Keratinocyte (primary cell): ENCODE data around the gene PIBF1. TPM values are rescaled to one million over a fixed set of nuclear protein-coding genes. Genes with fewer than 3 reads are reported as not detected.

ENCODE experiments used
- DNase-seq: peaks from one replicate; pipeline ENCODE4 v3.0.0-alpha.2; 2011; ENCODE audit warnings: low read depth, missing footprints, low spot score
- FAIRE-seq: peaks from 2 replicates; lab custom pipeline; 2011; peaks lifted over from hg19 to GRCh38; lab: Jason Lieb, UNC
- H2AFZ ChIP-seq: 2 replicates; pipeline ENCODE4 v1.6.0; 2012; ENCODE audit warnings: low read length, control low read depth, inconsistent platforms; ENCODE audit not compliant: control insufficient read depth
- H3K27ac ChIP-seq: 2 replicates; pipeline ENCODE4 v1.5.1; 2011; ENCODE audit warnings: low read length; ENCODE audit not compliant: control insufficient read depth, insufficient read depth
- H3K27me3 ChIP-seq: 3 replicates; pipeline ENCODE4 v1.6.0; 2011; ENCODE audit warnings: low read length; ENCODE audit not compliant: control insufficient read depth, insufficient read depth; ENCODE audit errors: extremely low read depth
- H3K36me3 ChIP-seq, 2 experiments: 2 replicates in 1 of 2; 3 replicates in 1 of 2; pipeline ENCODE4 v1.5.1; 2011; ENCODE audit warnings: low read length in 2 of 2, mild to moderate bottlenecking in 1 of 2; ENCODE audit not compliant: control insufficient read depth in 2 of 2, insufficient read depth in 2 of 2; ENCODE audit errors: extremely low read depth in 1 of 2
- H3K4me1 ChIP-seq: 3 replicates; pipeline ENCODE4 v1.5.1; 2011; ENCODE audit warnings: low read length; ENCODE audit not compliant: control insufficient read depth, insufficient read depth; ENCODE audit errors: extremely low read depth
- H3K4me2 ChIP-seq: 3 replicates; pipeline ENCODE4 v1.6.0; 2011; ENCODE audit warnings: low read depth, low read length; ENCODE audit not compliant: control insufficient read depth, insufficient read depth; ENCODE audit errors: extremely low read depth
- H3K4me3 ChIP-seq, 3 experiments: fragments of 200-600 bp in 1 of 3; sonication (generic) in 1 of 3; 2 replicates in 2 of 3; 3 replicates in 1 of 3; pipeline ENCODE4 v1.5.1; 2011 to 2016; ENCODE audit warnings: low read length in 3 of 3, mild to moderate bottlenecking in 3 of 3, control low read depth in 2 of 3, inconsistent platforms in 1 of 3, low read depth in 1 of 3, mixed read lengths in 1 of 3, mixed run types in 1 of 3, moderate library complexity in 1 of 3; ENCODE audit not compliant: control insufficient read depth in 2 of 3, insufficient read depth in 2 of 3; ENCODE audit errors: extremely low read depth in 1 of 3
- H3K79me2 ChIP-seq: 2 replicates; pipeline ENCODE4 v1.6.0; 2012; ENCODE audit warnings: low read length; ENCODE audit not compliant: control insufficient read depth, insufficient read depth
- H3K9ac ChIP-seq: 3 replicates; pipeline ENCODE4 v1.6.0; 2011; ENCODE audit warnings: low read length; ENCODE audit not compliant: control insufficient read depth, insufficient read depth; ENCODE audit errors: extremely low read depth
- H3K9me1 ChIP-seq: 3 replicates; pipeline ENCODE4 v1.6.0; 2011; ENCODE audit warnings: low read length; ENCODE audit not compliant: control insufficient read depth, insufficient read depth; ENCODE audit errors: extremely low read depth
- H3K9me3 ChIP-seq: 2 replicates; pipeline ENCODE4 v1.5.1; 2012; ENCODE audit warnings: low read depth, low read length; ENCODE audit not compliant: control insufficient read depth
- H4K20me1 ChIP-seq: 3 replicates; pipeline ENCODE4 v1.6.0; 2011; ENCODE audit warnings: low read length; ENCODE audit not compliant: control insufficient read depth, insufficient read depth; ENCODE audit errors: extremely low read depth
- CTCF ChIP-seq, 3 experiments: IDR thresholded peaks in 1 of 3; conservative IDR thresholded peaks in 1 of 3; optimal IDR thresholded peaks in 1 of 3; 2 replicates in 2 of 3; 3 replicates in 1 of 3; pipeline versions ENCODE3 to v1.5.1; 2011; ENCODE audit warnings: low read length in 3 of 3, mild to moderate bottlenecking in 3 of 3, moderate library complexity in 2 of 3, control low read depth in 1 of 3, inconsistent platforms in 1 of 3; ENCODE audit not compliant: insufficient read depth in 2 of 3; ENCODE audit errors: extremely low read depth in 1 of 3
- EZH2 ChIP-seq: IDR thresholded peaks from one replicate; pipeline ENCODE4 v1.6.1; 2012; ENCODE audit warnings: inconsistent platforms, mild to moderate bottlenecking, low read length, moderate library complexity
- dilution Hi-C: fragments of 300-500 bp; cut with MboI; formaldehyde crosslinking; loops from one replicate; pipeline ENCODE4 v1.7.0; 2020; ENCODE audit warnings: low sequenced_read_pairs; ENCODE audit not compliant: extremely low pct_ligation_motif_present
- polyA plus RNA-seq, 5 experiments: library from polyadenylated mRNA; depleted of rRNA in 3 of 5; stranded (reverse) in 3 of 5; stranded (forward) in 1 of 5; unstranded in 1 of 5; fragments of >200 nt; gene quantifications; 1 replicate in 1 of 5; 2 replicates in 3 of 5; 3 replicates in 1 of 5; pipeline versions ENCODE4 v1.2.1 to v1.2.3, GENCODE V29; 2011 to 2012; ENCODE audit warnings: missing spikeins in 2 of 5, low read depth in 1 of 5, low replicate concordance in 1 of 5

PIBF1 gene
- polyA plus RNA-seq, 1 donor (not counting 4 experiments of a cell fraction or from before 2014, with no cell fraction given), result 9.1 TPM

- peak; percentile 89 for FAIRE-seq
- H3K9ac ChIP-seq, result peak overlapping the region; percentile 28
- peak overlapping the region; percentile 40 for H3K27ac ChIP-seq
- TF ChIP-seq EZH2, result no peak
- no peak for TF ChIP-seq CTCF (optimal IDR thresholded peaks at IDR 0.05 in 1 of 3, IDR thresholded peaks at IDR 0.05 in 1 of 3, conservative IDR thresholded peaks at IDR 0.05 in 1 of 3; ENCODE audit: extremely low read depth in 1 of 3, insufficient read depth in 2 of 3, low read length in 3 of 3)
- no peaks in the 10 kb centered on the region for H3K9me1 ChIP-seq
- dilution Hi-C loops, result no loop called here
- H2AFZ ChIP-seq, result peak overlapping the region; percentile 90
- no peaks in the 10 kb centered on the region for H3K9me3 ChIP-seq
- no peaks in the 10 kb centered on the region for H4K20me1 ChIP-seq
- H3K4me2 ChIP-seq, result peak overlapping the region; percentile 52
- DNase-seq, result no peak
- H3K79me2 ChIP-seq, result peaks cover 21% of the 10 kb centered on the region
- H3K4me1 ChIP-seq, result peaks cover 22% of the 10 kb centered on the region
- H3K27me3 ChIP-seq, result no peaks in the 10 kb centered on the region
- H3K36me3 ChIP-seq, result peaks cover 0 to under 1% of the 10 kb centered on the region in 2 experiments
- H3K4me3 ChIP-seq, result no peak overlapping the region
Observed at GRCh38 chr13:73054712-73055111, 272.8 kb downstream of the PIBF1 start.

GRCh38 chr13:73055813-73056564 lies 274.1 kb downstream of the PIBF1 start:
- no peaks in the 10 kb centered on the region for H3K9me3 ChIP-seq
- H3K79me2 ChIP-seq, result peaks cover 34% of the 10 kb centered on the region
- H3K27ac ChIP-seq, result peak overlapping the region; percentile 94
- no peaks in the 10 kb centered on the region for H3K27me3 ChIP-seq
- H3K4me2 ChIP-seq, result peak overlapping the region; percentile 99
- FAIRE-seq, result peak; percentile 96
- H3K9ac ChIP-seq, result peak overlapping the region; percentile 83
- peaks cover 22% of the 10 kb centered on the region for H3K4me1 ChIP-seq
- H4K20me1 ChIP-seq, result no peaks in the 10 kb centered on the region
- peaks cover 0 to 7% of the 10 kb centered on the region in 2 experiments for H3K36me3 ChIP-seq
- no peak for DNase-seq
- TF ChIP-seq EZH2 (no peak), CTCF (optimal IDR thresholded peaks at IDR 0.05 in 1 of 3, IDR thresholded peaks at IDR 0.05 in 1 of 3, conservative IDR thresholded peaks at IDR 0.05 in 1 of 3; ENCODE audit: extremely low read depth in 1 of 3, insufficient read depth in 2 of 3, low read length in 3 of 3) (no peak)
- no peaks in the 10 kb centered on the region for H3K9me1 ChIP-seq
- H3K4me3 ChIP-seq, result peak overlapping the region; percentile 22 to 70 (median 68)
- dilution Hi-C loops, result no loop called here
- peak overlapping the region; percentile 76 for H2AFZ ChIP-seq
